Fibroblast of lung (primary cell): ENCODE data around the gene MSANTD2.

ENCODE experiments used
- EZH2 ChIP-seq: IDR thresholded peaks from 2 replicates; pipeline ENCODE4 v1.5.1; 2012; ENCODE audit warnings: low read length, control low read depth, mild to moderate bottlenecking; ENCODE audit errors: missing control alignments
- TF ChIP-seq, protein P1 (sequence below), 2 donors: IDR thresholded peaks in 1 of 2; conservative IDR thresholded peaks in 1 of 2; 1 replicate in 1 of 2; 2 replicates in 1 of 2; pipeline ENCODE4 v1.5.1; 2011 to 2012; ENCODE audit warnings: low read length in 2 of 2, control low read depth in 1 of 2, inconsistent platforms in 1 of 2, low read depth in 1 of 2, mild to moderate bottlenecking in 1 of 2

DNA sequence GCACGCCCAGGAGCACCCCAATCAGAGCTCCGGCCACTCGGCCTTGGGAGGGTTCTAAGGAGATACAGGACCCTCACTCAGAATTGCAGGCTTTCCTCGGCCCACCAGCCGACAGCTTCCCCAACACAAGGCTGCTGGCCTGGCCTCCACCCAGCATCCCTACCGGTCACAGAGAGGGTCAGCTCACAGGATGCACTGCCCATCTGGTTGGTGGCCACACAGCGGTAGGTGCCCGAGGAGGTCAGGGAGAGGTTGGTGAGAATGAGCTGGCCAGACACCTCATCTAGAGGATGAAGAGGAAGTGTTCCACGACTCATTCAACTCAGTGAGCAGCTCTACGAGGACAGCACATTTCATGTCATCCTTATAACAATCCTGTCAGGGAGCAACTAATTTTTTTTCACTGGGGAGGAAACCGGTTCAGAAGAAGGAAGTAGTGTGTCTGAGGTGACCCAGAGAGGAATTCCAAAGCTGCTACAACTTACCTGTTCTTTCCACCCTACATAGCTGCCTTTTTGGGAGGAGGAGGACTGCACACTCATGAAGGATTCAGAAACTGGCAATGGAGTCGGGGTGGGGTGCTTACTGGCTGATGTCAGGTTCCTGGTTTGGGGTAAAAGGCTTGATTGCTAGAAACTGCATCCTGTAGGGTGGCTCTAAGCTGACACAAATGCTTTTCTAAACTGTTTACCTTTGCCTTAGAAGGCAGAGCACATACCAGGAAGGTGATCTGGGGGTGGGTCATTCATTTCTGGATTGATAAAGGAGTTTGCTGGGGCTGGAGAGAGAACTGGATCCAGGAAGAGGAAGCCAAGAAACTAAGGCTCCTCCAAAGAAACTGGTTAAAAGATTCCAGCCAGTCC, 51.5 kb downstream of the MSANTD2 start:
- TF ChIP-seq, protein P1, sequence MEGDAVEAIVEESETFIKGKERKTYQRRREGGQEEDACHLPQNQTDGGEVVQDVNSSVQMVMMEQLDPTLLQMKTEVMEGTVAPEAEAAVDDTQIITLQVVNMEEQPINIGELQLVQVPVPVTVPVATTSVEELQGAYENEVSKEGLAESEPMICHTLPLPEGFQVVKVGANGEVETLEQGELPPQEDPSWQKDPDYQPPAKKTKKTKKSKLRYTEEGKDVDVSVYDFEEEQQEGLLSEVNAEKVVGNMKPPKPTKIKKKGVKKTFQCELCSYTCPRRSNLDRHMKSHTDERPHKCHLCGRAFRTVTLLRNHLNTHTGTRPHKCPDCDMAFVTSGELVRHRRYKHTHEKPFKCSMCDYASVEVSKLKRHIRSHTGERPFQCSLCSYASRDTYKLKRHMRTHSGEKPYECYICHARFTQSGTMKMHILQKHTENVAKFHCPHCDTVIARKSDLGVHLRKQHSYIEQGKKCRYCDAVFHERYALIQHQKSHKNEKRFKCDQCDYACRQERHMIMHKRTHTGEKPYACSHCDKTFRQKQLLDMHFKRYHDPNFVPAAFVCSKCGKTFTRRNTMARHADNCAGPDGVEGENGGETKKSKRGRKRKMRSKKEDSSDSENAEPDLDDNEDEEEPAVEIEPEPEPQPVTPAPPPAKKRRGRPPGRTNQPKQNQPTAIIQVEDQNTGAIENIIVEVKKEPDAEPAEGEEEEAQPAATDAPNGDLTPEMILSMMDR (conservative IDR thresholded peaks at IDR 0.05 in 1 of 2, IDR thresholded peaks at IDR 0.05 in 1 of 2; ENCODE audit: low read depth in 1 of 2, low read length in 2 of 2): no peak
- no peak for TF ChIP-seq EZH2
